ENCODE results near the gene SLC39A11.

Gene SLC39A11

GRCh38 chr17:72654706-72655105 lies 437.8 kb downstream of the SLC39A11 start:
- TF ChIP-seq, protein P1, sequence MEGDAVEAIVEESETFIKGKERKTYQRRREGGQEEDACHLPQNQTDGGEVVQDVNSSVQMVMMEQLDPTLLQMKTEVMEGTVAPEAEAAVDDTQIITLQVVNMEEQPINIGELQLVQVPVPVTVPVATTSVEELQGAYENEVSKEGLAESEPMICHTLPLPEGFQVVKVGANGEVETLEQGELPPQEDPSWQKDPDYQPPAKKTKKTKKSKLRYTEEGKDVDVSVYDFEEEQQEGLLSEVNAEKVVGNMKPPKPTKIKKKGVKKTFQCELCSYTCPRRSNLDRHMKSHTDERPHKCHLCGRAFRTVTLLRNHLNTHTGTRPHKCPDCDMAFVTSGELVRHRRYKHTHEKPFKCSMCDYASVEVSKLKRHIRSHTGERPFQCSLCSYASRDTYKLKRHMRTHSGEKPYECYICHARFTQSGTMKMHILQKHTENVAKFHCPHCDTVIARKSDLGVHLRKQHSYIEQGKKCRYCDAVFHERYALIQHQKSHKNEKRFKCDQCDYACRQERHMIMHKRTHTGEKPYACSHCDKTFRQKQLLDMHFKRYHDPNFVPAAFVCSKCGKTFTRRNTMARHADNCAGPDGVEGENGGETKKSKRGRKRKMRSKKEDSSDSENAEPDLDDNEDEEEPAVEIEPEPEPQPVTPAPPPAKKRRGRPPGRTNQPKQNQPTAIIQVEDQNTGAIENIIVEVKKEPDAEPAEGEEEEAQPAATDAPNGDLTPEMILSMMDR (conservative IDR thresholded peaks at IDR 0.05; ENCODE audit: low read depth, low read length) = no peak

DNA sequence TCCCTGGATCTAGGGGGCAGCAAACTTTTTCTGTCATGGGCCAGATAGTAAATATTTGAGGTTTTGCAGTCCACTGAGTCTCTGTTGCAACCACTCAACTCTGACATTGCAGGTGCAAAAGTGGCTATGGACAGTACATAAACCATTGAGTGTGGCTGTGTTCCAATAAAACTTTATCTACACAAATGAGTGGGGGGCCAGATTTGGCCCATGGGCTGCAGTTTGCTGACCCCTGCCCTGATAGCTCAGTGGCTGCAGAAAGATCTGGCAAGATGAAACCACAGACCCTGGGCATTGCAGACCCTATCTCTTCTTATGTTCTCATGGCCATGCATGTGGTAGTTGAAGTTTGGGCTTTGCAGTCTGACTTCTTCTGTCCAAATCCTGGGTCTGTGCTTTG lies 440.5 kb downstream of the SLC39A11 start:
- no peak overlapping the region for H3K4me3 ChIP-seq (ENCODE audit: low read length)
- DNase-seq (ENCODE audit: low read depth) = no peak
- TF ChIP-seq, protein P1 (conservative IDR thresholded peaks at IDR 0.05; ENCODE audit: low read depth, low read length) = no peak

More at GRCh38 chr17:72654706-72655105, 437.8 kb downstream of the SLC39A11 start:
- DNase-seq (ENCODE audit: low read depth) = no peak
- H3K4me3 ChIP-seq (ENCODE audit: low read length) = no peak overlapping the region

GRCh38 chr17:72648702-72649101 lies 443.8 kb downstream of the SLC39A11 start:
- TF ChIP-seq, protein P1 (conservative IDR thresholded peaks at IDR 0.05; ENCODE audit: low read depth, low read length) = no peak
- no peak for DNase-seq (ENCODE audit: low read depth)

DNA sequence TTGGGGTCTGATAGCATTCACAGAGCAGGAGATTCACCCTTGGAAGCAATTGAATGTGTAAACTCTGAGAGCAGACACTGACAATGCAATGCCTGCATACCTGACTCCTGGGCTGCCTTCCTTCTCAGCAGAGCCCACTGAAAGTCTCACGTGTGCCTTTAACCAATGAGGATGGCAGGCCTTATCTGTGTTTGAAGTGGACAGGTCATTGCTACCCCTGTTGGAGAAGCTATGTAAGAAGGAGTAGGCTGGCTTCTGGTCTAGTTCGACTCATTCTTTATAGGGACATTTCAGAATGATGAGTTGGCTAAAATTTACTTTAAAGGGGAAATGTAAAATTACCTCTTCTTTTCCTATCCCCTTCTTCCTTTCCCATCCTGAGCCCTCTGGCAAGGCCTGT lies 446.3 kb downstream of the SLC39A11 start:
- DNase-seq (ENCODE audit: low read depth) = no peak
- no peak overlapping the region for H3K4me3 ChIP-seq (ENCODE audit: low read length)
- TF ChIP-seq, protein P1 (conservative IDR thresholded peaks at IDR 0.05; ENCODE audit: low read depth, low read length) = no peak

More at GRCh38 chr17:72648702-72649101, 443.8 kb downstream of the SLC39A11 start:
- no peak overlapping the region for H3K4me3 ChIP-seq (ENCODE audit: low read length)

DNA sequence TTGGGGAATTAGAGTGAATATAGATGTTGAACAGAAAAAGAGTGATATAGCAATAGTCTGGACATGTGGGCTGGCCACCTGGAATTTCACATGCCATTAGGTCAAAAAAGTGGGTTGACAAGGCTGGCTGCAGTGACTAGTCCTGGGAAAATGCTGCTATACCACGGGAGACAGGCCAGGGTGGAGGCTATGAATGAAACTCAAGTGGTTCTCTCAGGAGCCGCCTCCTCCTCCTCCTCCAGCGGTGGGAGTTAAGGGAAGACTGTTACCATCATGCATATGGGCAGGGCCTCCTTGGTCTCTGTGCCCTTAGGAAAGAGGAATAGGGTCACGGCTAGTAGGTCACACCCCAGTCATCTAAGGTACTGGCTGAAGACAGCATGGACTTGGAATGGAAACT lies 448.0 kb downstream of the SLC39A11 start:
- TF ChIP-seq, protein P1 (conservative IDR thresholded peaks at IDR 0.05; ENCODE audit: low read depth, low read length) = no peak
- no peak overlapping the region for H3K4me3 ChIP-seq (ENCODE audit: low read length)
- no peak for DNase-seq (ENCODE audit: low read depth)

GRCh38 chr17:72643575-72644216 lies 448.8 kb downstream of the SLC39A11 start:
- H3K4me3 ChIP-seq (ENCODE audit: low read length) = no peak overlapping the region
- DNase-seq (ENCODE audit: low read depth) = no peak

GRCh38 chr17:72642720-72643119 lies 449.8 kb downstream of the SLC39A11 start:
- H3K4me3 ChIP-seq (ENCODE audit: low read length) = no peak overlapping the region
- TF ChIP-seq, protein P1 (conservative IDR thresholded peaks at IDR 0.05; ENCODE audit: low read depth, low read length) = no peak
- DNase-seq (ENCODE audit: low read depth) = no peak

More at GRCh38 chr17:72643575-72644216, 448.8 kb downstream of the SLC39A11 start:
- TF ChIP-seq, protein P1 (conservative IDR thresholded peaks at IDR 0.05; ENCODE audit: low read depth, low read length) = no peak
